Panc1 (cell line): Measurements from ENCODE around the gene HOXC11.

Source experiments
- POLR2AphosphoS5 ChIP-seq: IDR thresholded peaks from 2 replicates; pipeline ENCODE4 v1.6.1; 2012; ENCODE audit warnings: mild to moderate bottlenecking, low read depth, low read length, moderate library complexity
- TCF7L2 ChIP-seq: IDR thresholded peaks from 2 replicates; pipeline ENCODE4 v1.6.1; 2011; ENCODE audit warnings: mild to moderate bottlenecking, low read depth, low read length, inconsistent platforms
- TF ChIP-seq, protein P1 (sequence below): fragments of 450-650 bp; IDR thresholded peaks from 2 replicates; pipeline ENCODE4 v1.5.1; 2017; ENCODE audit warnings: mild to moderate bottlenecking
- TF ChIP-seq, protein P2 (sequence below), 2 experiments: IDR thresholded peaks; 2 replicates each; pipeline ENCODE4 v1.6.1; 2011 to 2012; ENCODE audit warnings: low read depth in 2 of 2, control low read depth in 1 of 2, low read length in 1 of 2, mild to moderate bottlenecking in 1 of 2, moderate library complexity in 1 of 2; ENCODE audit not compliant: insufficient read depth in 1 of 2

DNA sequence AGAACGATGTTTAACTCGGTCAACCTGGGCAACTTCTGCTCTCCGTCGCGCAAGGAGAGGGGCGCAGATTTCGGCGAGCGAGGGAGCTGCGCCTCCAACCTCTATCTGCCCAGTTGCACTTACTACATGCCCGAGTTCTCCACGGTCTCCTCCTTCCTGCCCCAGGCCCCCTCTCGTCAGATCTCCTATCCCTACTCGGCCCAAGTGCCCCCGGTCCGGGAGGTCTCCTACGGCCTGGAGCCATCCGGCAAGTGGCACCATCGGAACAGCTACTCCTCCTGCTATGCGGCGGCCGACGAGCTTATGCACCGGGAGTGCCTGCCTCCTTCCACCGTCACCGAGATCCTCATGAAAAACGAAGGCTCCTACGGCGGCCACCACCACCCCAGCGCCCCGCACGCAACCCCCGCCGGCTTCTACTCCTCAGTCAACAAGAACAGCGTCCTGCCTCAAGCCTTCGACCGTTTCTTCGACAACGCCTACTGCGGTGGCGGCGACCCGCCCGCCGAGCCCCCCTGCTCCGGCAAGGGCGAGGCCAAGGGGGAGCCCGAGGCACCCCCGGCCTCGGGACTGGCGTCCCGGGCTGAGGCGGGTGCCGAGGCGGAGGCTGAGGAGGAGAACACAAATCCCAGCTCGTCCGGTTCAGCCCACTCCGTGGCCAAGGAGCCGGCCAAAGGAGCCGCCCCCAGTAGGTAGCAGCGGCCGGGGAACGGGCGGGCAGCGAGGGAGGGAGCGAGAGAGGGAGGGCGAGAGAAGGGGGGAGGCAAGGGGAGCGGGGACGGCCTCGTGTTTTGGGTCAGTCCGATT is 513 bp downstream of the HOXC11 start:
- TF ChIP-seq, protein P1, sequence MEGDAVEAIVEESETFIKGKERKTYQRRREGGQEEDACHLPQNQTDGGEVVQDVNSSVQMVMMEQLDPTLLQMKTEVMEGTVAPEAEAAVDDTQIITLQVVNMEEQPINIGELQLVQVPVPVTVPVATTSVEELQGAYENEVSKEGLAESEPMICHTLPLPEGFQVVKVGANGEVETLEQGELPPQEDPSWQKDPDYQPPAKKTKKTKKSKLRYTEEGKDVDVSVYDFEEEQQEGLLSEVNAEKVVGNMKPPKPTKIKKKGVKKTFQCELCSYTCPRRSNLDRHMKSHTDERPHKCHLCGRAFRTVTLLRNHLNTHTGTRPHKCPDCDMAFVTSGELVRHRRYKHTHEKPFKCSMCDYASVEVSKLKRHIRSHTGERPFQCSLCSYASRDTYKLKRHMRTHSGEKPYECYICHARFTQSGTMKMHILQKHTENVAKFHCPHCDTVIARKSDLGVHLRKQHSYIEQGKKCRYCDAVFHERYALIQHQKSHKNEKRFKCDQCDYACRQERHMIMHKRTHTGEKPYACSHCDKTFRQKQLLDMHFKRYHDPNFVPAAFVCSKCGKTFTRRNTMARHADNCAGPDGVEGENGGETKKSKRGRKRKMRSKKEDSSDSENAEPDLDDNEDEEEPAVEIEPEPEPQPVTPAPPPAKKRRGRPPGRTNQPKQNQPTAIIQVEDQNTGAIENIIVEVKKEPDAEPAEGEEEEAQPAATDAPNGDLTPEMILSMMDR = no peak
- TF ChIP-seq TCF7L2 (peak; percentile 13), POLR2AphosphoS5 (peak; percentile 62; the same call in 1 of the 2 replicates)
- TF ChIP-seq, protein P2, sequence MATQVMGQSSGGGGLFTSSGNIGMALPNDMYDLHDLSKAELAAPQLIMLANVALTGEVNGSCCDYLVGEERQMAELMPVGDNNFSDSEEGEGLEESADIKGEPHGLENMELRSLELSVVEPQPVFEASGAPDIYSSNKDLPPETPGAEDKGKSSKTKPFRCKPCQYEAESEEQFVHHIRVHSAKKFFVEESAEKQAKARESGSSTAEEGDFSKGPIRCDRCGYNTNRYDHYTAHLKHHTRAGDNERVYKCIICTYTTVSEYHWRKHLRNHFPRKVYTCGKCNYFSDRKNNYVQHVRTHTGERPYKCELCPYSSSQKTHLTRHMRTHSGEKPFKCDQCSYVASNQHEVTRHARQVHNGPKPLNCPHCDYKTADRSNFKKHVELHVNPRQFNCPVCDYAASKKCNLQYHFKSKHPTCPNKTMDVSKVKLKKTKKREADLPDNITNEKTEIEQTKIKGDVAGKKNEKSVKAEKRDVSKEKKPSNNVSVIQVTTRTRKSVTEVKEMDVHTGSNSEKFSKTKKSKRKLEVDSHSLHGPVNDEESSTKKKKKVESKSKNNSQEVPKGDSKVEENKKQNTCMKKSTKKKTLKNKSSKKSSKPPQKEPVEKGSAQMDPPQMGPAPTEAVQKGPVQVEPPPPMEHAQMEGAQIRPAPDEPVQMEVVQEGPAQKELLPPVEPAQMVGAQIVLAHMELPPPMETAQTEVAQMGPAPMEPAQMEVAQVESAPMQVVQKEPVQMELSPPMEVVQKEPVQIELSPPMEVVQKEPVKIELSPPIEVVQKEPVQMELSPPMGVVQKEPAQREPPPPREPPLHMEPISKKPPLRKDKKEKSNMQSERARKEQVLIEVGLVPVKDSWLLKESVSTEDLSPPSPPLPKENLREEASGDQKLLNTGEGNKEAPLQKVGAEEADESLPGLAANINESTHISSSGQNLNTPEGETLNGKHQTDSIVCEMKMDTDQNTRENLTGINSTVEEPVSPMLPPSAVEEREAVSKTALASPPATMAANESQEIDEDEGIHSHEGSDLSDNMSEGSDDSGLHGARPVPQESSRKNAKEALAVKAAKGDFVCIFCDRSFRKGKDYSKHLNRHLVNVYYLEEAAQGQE (IDR thresholded peaks at IDR 0.05; ENCODE audit: insufficient read depth in 1 of 2, low read depth in 2 of 2, low read length in 1 of 2) = no peak
